ENCODE results near the gene LAPTM5. TPM values are rescaled to one million over a fixed set of nuclear protein-coding genes. Genes with fewer than 3 reads are reported as not detected.

LAPTM5 gene
- total RNA-seq, 1 experiment from 2014 or later: not detected

DNA sequence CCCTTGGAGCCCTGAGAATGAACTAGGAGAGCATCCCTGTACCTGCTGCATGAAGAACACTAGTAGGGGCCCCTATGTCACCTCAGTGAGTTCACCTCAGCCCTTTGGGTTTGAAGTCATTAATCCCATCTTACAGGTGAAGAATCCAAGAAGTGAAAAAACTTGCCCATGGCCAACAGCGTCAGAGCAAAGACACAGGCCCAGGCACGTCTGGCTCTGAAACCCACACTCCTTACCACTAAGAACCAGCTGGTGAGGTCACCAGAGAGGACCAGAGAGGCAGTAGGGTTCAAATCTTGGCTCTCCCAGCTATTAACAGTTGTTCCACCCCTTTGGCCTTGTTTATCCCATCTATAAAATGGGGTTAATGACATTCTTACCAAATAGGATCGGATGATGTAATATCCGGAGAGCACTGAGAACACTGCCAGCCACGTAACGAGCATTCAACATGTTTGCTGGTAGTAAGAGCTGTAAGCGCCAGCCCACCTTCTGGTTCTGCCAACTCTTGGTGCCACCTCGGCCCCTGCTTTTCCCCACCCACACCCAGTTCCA lies 43.0 kb downstream of the LAPTM5 start:
- no peaks in the 10 kb centered on the region for H3K36me3 ChIP-seq (ENCODE audit: low read depth, low read length)
- TF ChIP-seq, protein P1, sequence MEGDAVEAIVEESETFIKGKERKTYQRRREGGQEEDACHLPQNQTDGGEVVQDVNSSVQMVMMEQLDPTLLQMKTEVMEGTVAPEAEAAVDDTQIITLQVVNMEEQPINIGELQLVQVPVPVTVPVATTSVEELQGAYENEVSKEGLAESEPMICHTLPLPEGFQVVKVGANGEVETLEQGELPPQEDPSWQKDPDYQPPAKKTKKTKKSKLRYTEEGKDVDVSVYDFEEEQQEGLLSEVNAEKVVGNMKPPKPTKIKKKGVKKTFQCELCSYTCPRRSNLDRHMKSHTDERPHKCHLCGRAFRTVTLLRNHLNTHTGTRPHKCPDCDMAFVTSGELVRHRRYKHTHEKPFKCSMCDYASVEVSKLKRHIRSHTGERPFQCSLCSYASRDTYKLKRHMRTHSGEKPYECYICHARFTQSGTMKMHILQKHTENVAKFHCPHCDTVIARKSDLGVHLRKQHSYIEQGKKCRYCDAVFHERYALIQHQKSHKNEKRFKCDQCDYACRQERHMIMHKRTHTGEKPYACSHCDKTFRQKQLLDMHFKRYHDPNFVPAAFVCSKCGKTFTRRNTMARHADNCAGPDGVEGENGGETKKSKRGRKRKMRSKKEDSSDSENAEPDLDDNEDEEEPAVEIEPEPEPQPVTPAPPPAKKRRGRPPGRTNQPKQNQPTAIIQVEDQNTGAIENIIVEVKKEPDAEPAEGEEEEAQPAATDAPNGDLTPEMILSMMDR (conservative IDR thresholded peaks at IDR 0.05; ENCODE audit: low read depth, low read length): no peak
- TF ChIP-seq EZH2phosphoT487 (IDR thresholded peaks at IDR 0.05; ENCODE audit: borderline replicate concordance, low read length): no peak
- no peak for TF ChIP-seq EZH2 (IDR thresholded peaks at IDR 0.05; ENCODE audit: low read length, unreplicated experiment)
- H3K9me3 ChIP-seq (ENCODE audit: low read length): no peaks in the 10 kb centered on the region
- DNase-seq (no peak), ATAC-seq (no peak)
- ChIA-PET POLR2A (ENCODE audit: unreplicated experiment) (no interaction called here), CTCF (no interaction called here)
- no peak overlapping the region for H3K4me3 ChIP-seq (ENCODE audit: low read length)
- no peak overlapping the region for H2AFZ ChIP-seq (ENCODE audit: low read length)
- H3K27me3 ChIP-seq (ENCODE audit: low read length): peaks cover 5% of the 10 kb centered on the region; the same call in 1 of the 2 replicates
- H3K27ac ChIP-seq (ENCODE audit: low read length): no peak overlapping the region
- no peaks in the 10 kb centered on the region for H4K20me1 ChIP-seq (ENCODE audit: low read length)
- H3F3A ChIP-seq (ENCODE audit: low read length, unreplicated experiment): no peaks in the 10 kb centered on the region
- H3K4me2 ChIP-seq (ENCODE audit: low read length): no peak overlapping the region
- H3K9ac ChIP-seq (ENCODE audit: low read length): no peak overlapping the region
- BruUV-seq (replicated peaks): no TSS peak
- peaks cover 9% of the 10 kb centered on the region for H3K4me1 ChIP-seq (ENCODE audit: insufficient read depth, low read length)
- H3K9me2 ChIP-seq (replicated peaks; ENCODE audit: low read length): no peaks in the 10 kb centered on the region
- H3K79me2 ChIP-seq (ENCODE audit: low read length): no peaks in the 10 kb centered on the region
- intact Hi-C loops (cut with micrococcal nuclease): loop anchor here (5.0 kb wide), 1 partner anchor 1477 kb away; the partner anchor contains the start of gene PTPRU

DNA sequence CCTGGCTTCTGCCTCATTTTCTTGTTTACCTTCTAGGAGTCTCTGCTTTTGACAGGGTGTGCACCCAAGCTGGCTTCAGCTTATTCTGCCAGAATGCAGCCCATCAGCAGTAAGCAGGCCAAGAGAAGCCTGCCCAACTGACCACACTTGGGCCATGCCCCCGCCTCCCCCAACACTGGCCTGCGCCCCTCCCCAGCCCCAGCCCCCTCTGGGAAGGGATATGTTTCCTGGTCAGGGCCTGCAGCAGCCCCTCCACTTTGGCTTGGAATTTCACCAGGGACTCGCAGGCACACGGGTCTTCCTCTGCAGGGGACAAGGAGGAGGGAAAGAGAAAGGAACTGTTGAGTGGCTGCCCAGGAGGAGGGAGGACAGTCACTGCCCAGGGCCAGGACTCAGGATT lies 43.5 kb downstream of the LAPTM5 start:
- BruUV-seq (replicated peaks): no TSS peak
- H3K9ac ChIP-seq (ENCODE audit: low read length): no peak overlapping the region
- no peak overlapping the region for H3K4me2 ChIP-seq (ENCODE audit: low read length)
- peaks cover 5% of the 10 kb centered on the region; the same call in 1 of the 2 replicates for H3K27me3 ChIP-seq (ENCODE audit: low read length)
- no peak for TF ChIP-seq EZH2 (IDR thresholded peaks at IDR 0.05; ENCODE audit: low read length, unreplicated experiment)
- TF ChIP-seq, protein P1 (conservative IDR thresholded peaks at IDR 0.05; ENCODE audit: low read depth, low read length): no peak
- no peak for TF ChIP-seq EZH2phosphoT487 (IDR thresholded peaks at IDR 0.05; ENCODE audit: borderline replicate concordance, low read length)
- H3F3A ChIP-seq (ENCODE audit: low read length, unreplicated experiment): no peaks in the 10 kb centered on the region
- H3K4me3 ChIP-seq (ENCODE audit: low read length): no peak overlapping the region
- H3K27ac ChIP-seq (ENCODE audit: low read length): no peak overlapping the region
- DNase-seq (no peak), ATAC-seq (no peak)
- no peaks in the 10 kb centered on the region for H3K79me2 ChIP-seq (ENCODE audit: low read length)
- ChIA-PET CTCF (no interaction called here), POLR2A (ENCODE audit: unreplicated experiment) (no interaction called here)
- no peaks in the 10 kb centered on the region for H4K20me1 ChIP-seq (ENCODE audit: low read length)
- H3K4me1 ChIP-seq (ENCODE audit: insufficient read depth, low read length): peaks cover 4% of the 10 kb centered on the region
- no peak overlapping the region for H2AFZ ChIP-seq (ENCODE audit: low read length)
- H3K9me3 ChIP-seq (ENCODE audit: low read length): no peaks in the 10 kb centered on the region
- intact Hi-C loops (cut with micrococcal nuclease): no loop called here
- H3K36me3 ChIP-seq (ENCODE audit: low read depth, low read length): no peaks in the 10 kb centered on the region
- H3K9me2 ChIP-seq (replicated peaks; ENCODE audit: low read length): no peaks in the 10 kb centered on the region

DNA sequence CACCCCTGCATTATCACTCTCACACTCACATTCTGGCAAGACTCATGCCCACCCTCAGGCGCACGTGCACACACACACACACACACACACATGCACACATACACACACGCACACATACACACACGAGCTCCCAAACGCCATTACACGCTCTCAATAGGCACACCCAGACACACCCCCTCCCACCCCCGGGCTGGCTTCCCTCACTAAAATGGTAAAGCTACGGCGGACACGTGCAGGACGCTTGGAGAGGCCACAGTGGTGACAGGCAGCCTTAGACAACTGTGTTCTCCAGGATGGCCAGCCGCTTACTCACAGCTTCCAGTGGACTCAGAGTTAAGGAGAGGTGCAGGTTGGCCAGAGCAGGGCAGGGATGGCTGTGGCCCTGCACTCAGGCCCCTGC lies 44.3 kb downstream of the LAPTM5 start:
- DNase-seq: no peak
- no peak for ATAC-seq
- H4K20me1 ChIP-seq (ENCODE audit: low read length): no peaks in the 10 kb centered on the region
- intact Hi-C loops (cut with micrococcal nuclease): no loop called here
- no peaks in the 10 kb centered on the region for H3K36me3 ChIP-seq (ENCODE audit: low read depth, low read length)
- no peak overlapping the region for H3K4me2 ChIP-seq (ENCODE audit: low read length)
- ChIA-PET POLR2A (ENCODE audit: unreplicated experiment) (no interaction called here), CTCF (no interaction called here)
- no peaks in the 10 kb centered on the region for H3F3A ChIP-seq (ENCODE audit: low read length, unreplicated experiment)
- no TSS peak for BruUV-seq (replicated peaks)
- no peaks in the 10 kb centered on the region for H3K79me2 ChIP-seq (ENCODE audit: low read length)
- no peak overlapping the region for H3K9ac ChIP-seq (ENCODE audit: low read length)
- no peak overlapping the region for H3K4me3 ChIP-seq (ENCODE audit: low read length)
- TF ChIP-seq EZH2 (IDR thresholded peaks at IDR 0.05; ENCODE audit: low read length, unreplicated experiment): no peak
- TF ChIP-seq, protein P1 (conservative IDR thresholded peaks at IDR 0.05; ENCODE audit: low read depth, low read length): no peak
- no peak for TF ChIP-seq EZH2phosphoT487 (IDR thresholded peaks at IDR 0.05; ENCODE audit: borderline replicate concordance, low read length)
- no peaks in the 10 kb centered on the region for H3K9me3 ChIP-seq (ENCODE audit: low read length)
- peaks cover 5% of the 10 kb centered on the region; the same call in 1 of the 2 replicates for H3K27me3 ChIP-seq (ENCODE audit: low read length)
- no peak overlapping the region for H2AFZ ChIP-seq (ENCODE audit: low read length)
- H3K4me1 ChIP-seq (ENCODE audit: insufficient read depth, low read length): no peaks in the 10 kb centered on the region
- no peaks in the 10 kb centered on the region for H3K9me2 ChIP-seq (replicated peaks; ENCODE audit: low read length)
- no peak overlapping the region for H3K27ac ChIP-seq (ENCODE audit: low read length)

All from PC-3 (cell line).